ENCODE measurements around the gene GNS.

GNS gene

DNA sequence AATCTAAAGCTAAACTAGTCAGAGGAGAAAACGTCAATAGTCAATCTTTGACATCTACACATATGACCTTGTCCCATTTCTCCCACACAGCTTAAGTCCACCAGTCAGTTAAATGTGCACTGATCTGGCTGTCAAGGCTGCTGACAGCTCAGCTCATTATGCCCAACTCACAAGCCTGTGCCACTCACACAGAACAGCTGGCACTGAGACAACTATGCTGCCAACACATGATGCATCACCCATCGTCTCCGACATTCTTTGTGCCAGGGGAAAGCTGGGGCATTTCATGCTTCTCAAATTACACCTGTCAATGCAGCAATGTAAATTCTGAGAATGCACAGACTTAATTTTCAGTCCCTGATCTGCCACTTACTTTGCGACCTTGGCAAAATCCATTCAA is 25.3 kb downstream of the GNS start:
- DNase-seq (ENCODE audit: low read depth), result no peak
- TF ChIP-seq CTCF (IDR thresholded peaks at IDR 0.05; ENCODE audit: control insufficient read depth, insufficient read depth, low read depth, low read length, missing control alignments), result no peak

DNA sequence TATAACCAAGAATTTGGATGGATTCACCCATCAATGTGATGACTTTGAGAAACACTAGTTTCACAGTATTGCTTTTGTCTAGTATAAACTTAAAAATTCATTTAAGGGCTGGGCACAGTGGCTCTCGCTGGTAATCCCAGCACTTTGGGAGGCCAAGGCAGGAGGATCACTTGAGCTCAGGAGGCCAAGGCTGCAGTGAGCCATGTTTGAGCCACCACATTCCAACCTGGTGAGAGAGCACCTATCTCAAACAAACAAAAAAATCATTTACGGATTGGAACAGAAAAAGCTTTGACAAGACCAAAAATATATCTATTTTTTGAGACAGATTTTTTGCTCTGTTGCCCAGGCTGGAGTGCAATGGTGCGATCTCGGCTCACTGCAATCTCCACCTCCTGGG is 27.5 kb downstream of the GNS start:
- H3K4me3 ChIP-seq (ENCODE audit: control insufficient read depth, low read depth, low read length), result no peak overlapping the region
- no peak for TF ChIP-seq CTCF (IDR thresholded peaks at IDR 0.05; ENCODE audit: control insufficient read depth, insufficient read depth, low read depth, low read length, missing control alignments)
- no peak for DNase-seq (ENCODE audit: low read depth)

More for the DNA sequence above, 25.3 kb downstream of the GNS start:
- no peak overlapping the region for H3K4me3 ChIP-seq (ENCODE audit: control insufficient read depth, low read depth, low read length)

- no peak for DNase-seq (ENCODE audit: low read depth)
- no peak for TF ChIP-seq CTCF (IDR thresholded peaks at IDR 0.05; ENCODE audit: control insufficient read depth, insufficient read depth, low read depth, low read length, missing control alignments)
- no peak overlapping the region for H3K4me3 ChIP-seq (ENCODE audit: control insufficient read depth, low read depth, low read length)
These were observed 28.6 kb downstream of the GNS start for GRCh38 chr12:64730588-64730969.

- no peak for TF ChIP-seq CTCF (IDR thresholded peaks at IDR 0.05; ENCODE audit: control insufficient read depth, insufficient read depth, low read depth, low read length, missing control alignments)
- no peak for DNase-seq (ENCODE audit: low read depth)
- H3K4me3 ChIP-seq (ENCODE audit: control insufficient read depth, low read depth, low read length), result no peak overlapping the region
These were observed 29.2 kb downstream of the GNS start for GRCh38 chr12:64729909-64730587.

- TF ChIP-seq CTCF (IDR thresholded peaks at IDR 0.05; ENCODE audit: control insufficient read depth, insufficient read depth, low read depth, low read length, missing control alignments), result no peak
- no peak overlapping the region for H3K4me3 ChIP-seq (ENCODE audit: control insufficient read depth, low read depth, low read length)
- DNase-seq (ENCODE audit: low read depth), result no peak
These were observed 34.9 kb downstream of the GNS start for GRCh38 chr12:64724201-64724745.

DNA sequence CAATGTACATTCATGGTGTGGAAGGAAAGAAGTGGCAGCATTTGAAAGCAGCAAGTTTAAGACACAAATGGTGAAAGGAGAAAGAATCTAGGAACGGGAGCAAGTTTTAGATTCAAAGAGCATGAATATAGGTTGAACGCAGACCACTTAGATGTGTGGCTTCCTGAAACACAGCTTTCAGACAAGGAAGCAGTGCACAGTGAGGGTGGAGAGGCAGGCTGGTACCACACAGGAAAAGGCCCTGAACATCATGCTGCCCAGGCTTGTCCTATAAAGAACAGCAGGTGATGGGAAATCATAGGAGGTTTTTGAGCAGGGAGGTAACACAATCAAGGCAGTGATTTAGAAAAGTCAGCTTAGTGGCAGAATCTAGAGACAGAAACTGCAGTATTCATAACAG is 35.6 kb downstream of the GNS start:
- H3K4me3 ChIP-seq (ENCODE audit: control insufficient read depth, low read depth, low read length), result no peak overlapping the region
- no peak for DNase-seq (ENCODE audit: low read depth)
- no peak for TF ChIP-seq CTCF (IDR thresholded peaks at IDR 0.05; ENCODE audit: control insufficient read depth, insufficient read depth, low read depth, low read length, missing control alignments)

Measured in AG09309 (cell line).